Stimulated activated CD4-positive, alpha-beta T cell treated with anti-CD3 and anti-CD28 coated beads, Interleukin-1b, Interleukin-23, amount 100 ng/mL, for 4 hours (primary cell): Measurements from ENCODE around the gene XRN1.
"Not testable (repeated sequence)": the region's sequence is repeated elsewhere in the genome, so short reads cannot be mapped to it uniquely, and the experiment has no call there.

Experiments used
- DNase-seq, 2 donors: peaks; one replicate each; pipeline ENCODE4 v3.0.0-alpha.2; 2020; ENCODE audit warnings: low read depth in 2 of 2

The XRN1 gene

GRCh38 chr3:142438096-142438495 lies 9.7 kb downstream of the XRN1 start:
- not testable (repeated sequence) for DNase-seq

GRCh38 chr3:142436951-142437585 lies 10.8 kb downstream of the XRN1 start:
- no peak for DNase-seq

- DNase-seq = no peak
Measured at GRCh38 chr3:142434503-142434902, 13.3 kb downstream of the XRN1 start.

- no peak for DNase-seq
Measured at GRCh38 chr3:142433110-142433509, 14.7 kb downstream of the XRN1 start.

GRCh38 chr3:142429582-142429981 lies 18.3 kb downstream of the XRN1 start:
- DNase-seq = no peak

GRCh38 chr3:142424754-142425153 lies 23.1 kb downstream of the XRN1 start:
- DNase-seq = no peak

GRCh38 chr3:142418926-142419592 lies 28.8 kb downstream of the XRN1 start:
- no peak for DNase-seq

- no peak for DNase-seq
Measured at GRCh38 chr3:142417302-142417701, 30.5 kb downstream of the XRN1 start.

GRCh38 chr3:142400537-142400936 lies 47.3 kb downstream of the XRN1 start:
- DNase-seq = not testable (repeated sequence)

GRCh38 chr3:142394921-142395622 lies 52.8 kb downstream of the XRN1 start:
- DNase-seq = no peak

- DNase-seq = no peak
Measured at GRCh38 chr3:142385078-142385477, 62.8 kb downstream of the XRN1 start.

GRCh38 chr3:142374687-142375086 lies 73.2 kb downstream of the XRN1 start:
- DNase-seq = no peak

- DNase-seq = not testable (repeated sequence)
Measured at GRCh38 chr3:142369576-142369975, 78.3 kb downstream of the XRN1 start.

- no peak for DNase-seq
Measured at GRCh38 chr3:142366434-142366833, 81.4 kb downstream of the XRN1 start.

- no peak for DNase-seq
Measured at GRCh38 chr3:142363936-142364467, 83.8 kb downstream of the XRN1 start.

- not testable (repeated sequence) for DNase-seq
Measured at GRCh38 chr3:142363433-142363832, 84.4 kb downstream of the XRN1 start.

- DNase-seq = no peak
Measured at GRCh38 chr3:142359367-142359766, 88.5 kb downstream of the XRN1 start.

- DNase-seq = no peak
Measured at GRCh38 chr3:142356818-142357217, 91.0 kb downstream of the XRN1 start.

- DNase-seq = no peak
Measured at GRCh38 chr3:142355692-142356091, 92.1 kb downstream of the XRN1 start.

GRCh38 chr3:142354076-142354475 lies 93.8 kb downstream of the XRN1 start:
- no peak for DNase-seq

GRCh38 chr3:142353571-142353970 lies 94.3 kb downstream of the XRN1 start:
- no peak for DNase-seq

GRCh38 chr3:142352698-142353097 lies 95.1 kb downstream of the XRN1 start:
- not testable (repeated sequence) for DNase-seq

GRCh38 chr3:142348460-142348859 lies 99.4 kb downstream of the XRN1 start:
- DNase-seq = no peak
